GM12874 (cell line): ENCODE measurements around the gene CER1.
A peak's percentile ranks its signal among the peaks of the same experiment; 100 is the strongest.

Source experiments
- TF ChIP-seq, protein P1 (sequence below): IDR thresholded peaks from 2 replicates; pipeline ENCODE4 v1.5.1; 2011; ENCODE audit warnings: low read depth, mild to moderate bottlenecking, control low read depth, low read length, moderate library complexity; ENCODE audit not compliant: insufficient read depth

Gene CER1, protein sequence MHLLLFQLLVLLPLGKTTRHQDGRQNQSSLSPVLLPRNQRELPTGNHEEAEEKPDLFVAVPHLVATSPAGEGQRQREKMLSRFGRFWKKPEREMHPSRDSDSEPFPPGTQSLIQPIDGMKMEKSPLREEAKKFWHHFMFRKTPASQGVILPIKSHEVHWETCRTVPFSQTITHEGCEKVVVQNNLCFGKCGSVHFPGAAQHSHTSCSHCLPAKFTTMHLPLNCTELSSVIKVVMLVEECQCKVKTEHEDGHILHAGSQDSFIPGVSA

DNA sequence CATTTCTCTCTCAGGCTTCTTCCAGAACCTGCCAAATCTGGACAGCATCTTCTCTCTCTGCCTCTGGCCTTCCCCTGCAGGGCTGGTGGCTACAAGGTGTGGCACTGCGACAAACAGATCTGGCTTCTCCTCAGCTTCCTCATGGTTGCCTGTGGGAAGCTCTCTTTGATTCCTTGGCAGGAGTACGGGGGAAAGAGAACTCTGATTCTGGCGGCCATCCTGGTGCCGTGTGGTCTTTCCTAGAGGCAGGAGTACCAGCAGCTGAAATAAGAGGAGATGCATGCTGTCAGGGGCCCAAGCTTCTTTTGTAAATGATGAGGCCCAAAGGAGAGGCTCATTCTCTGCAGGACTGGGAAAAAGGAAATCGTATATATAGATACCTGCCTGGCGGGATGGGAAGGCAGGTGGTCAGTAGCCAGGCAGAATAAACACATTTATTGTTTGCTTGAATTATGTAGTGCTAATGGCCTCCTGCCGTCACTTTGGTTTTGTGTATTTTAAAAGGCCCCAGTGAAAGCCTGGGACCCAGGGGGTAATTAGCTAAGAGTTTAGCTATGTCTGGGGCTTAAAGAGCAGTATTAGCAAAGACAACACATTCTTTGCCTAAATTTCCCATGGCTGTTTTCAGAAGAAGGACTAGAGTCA lies at the start of gene CER1:
TSS of gene CER1 (minus strand) at position 343 of the 645 bp plus-strand sequence. CDS start at position 282, 61 bp downstream.
- TF ChIP-seq, protein P1, sequence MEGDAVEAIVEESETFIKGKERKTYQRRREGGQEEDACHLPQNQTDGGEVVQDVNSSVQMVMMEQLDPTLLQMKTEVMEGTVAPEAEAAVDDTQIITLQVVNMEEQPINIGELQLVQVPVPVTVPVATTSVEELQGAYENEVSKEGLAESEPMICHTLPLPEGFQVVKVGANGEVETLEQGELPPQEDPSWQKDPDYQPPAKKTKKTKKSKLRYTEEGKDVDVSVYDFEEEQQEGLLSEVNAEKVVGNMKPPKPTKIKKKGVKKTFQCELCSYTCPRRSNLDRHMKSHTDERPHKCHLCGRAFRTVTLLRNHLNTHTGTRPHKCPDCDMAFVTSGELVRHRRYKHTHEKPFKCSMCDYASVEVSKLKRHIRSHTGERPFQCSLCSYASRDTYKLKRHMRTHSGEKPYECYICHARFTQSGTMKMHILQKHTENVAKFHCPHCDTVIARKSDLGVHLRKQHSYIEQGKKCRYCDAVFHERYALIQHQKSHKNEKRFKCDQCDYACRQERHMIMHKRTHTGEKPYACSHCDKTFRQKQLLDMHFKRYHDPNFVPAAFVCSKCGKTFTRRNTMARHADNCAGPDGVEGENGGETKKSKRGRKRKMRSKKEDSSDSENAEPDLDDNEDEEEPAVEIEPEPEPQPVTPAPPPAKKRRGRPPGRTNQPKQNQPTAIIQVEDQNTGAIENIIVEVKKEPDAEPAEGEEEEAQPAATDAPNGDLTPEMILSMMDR: no peak

- TF ChIP-seq, protein P1: no peak
These were observed 48.1 kb upstream of the CER1 start for GRCh38 chr9:14770592-14770991.

- TF ChIP-seq, protein P1: peak; percentile 33; the same call in 1 of the 2 replicates
These were observed 46.7 kb upstream of the CER1 start for GRCh38 chr9:14769230-14769571.

GRCh38 chr9:14768405-14769229 lies 46.1 kb upstream of the CER1 start:
- TF ChIP-seq, protein P1: peak; percentile 58

- TF ChIP-seq, protein P1: no peak
These were observed 43.8 kb upstream of the CER1 start for GRCh38 chr9:14766299-14766698.

GRCh38 chr9:14761584-14761983 lies 39.1 kb upstream of the CER1 start:
- TF ChIP-seq, protein P1: no peak

DNA sequence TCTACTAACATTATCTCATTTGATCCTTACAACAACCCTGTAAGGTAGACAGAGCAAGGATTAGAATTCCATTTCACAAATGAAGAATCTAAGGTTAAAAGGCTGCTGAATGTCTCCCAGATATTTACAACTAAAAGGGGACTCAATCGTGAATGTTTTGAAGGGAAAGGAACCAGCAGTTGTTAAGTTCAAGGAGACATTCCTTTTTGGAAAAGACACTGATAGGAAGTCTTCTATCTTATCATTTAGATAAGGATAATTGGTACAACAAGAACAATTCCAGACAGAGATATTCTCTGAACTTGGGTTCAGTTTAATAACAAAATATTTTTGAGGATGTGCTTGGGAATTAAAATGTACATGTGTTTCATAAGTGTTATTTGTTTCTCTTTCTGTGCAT lies 37.5 kb upstream of the CER1 start:
- TF ChIP-seq, protein P1: no peak
